Muscle layer of duodenum (tissue), 2 donors: Measurements from ENCODE around the gene PLXDC2.
"Not testable (repeated sequence)": the region's sequence is repeated elsewhere in the genome, so short reads cannot be mapped to it uniquely, and the experiment has no call there.

Source experiments
- H3K27ac ChIP-seq: one replicate; pipeline ENCODE4 v1.7.0; 2013; ENCODE audit warnings: mild to moderate bottlenecking, low read length
- H3K27me3 ChIP-seq: one replicate; pipeline ENCODE4 v1.7.0; 2013; ENCODE audit warnings: low read depth, mild to moderate bottlenecking, control low read depth, low read length
- H3K36me3 ChIP-seq, 2 donors: one replicate each; pipeline ENCODE4 v1.7.0; 2013; ENCODE audit warnings: low read length in 2 of 2, control low read depth in 1 of 2, mild to moderate bottlenecking in 1 of 2; ENCODE audit not compliant: insufficient read depth in 2 of 2, control insufficient read depth in 1 of 2
- H3K4me1 ChIP-seq, 2 donors: one replicate each; pipeline ENCODE4 v1.7.0; 2013; ENCODE audit warnings: low read length in 2 of 2, mild to moderate bottlenecking in 2 of 2, control low read depth in 1 of 2, moderate library complexity in 1 of 2; ENCODE audit not compliant: insufficient read depth in 2 of 2, control insufficient read depth in 1 of 2
- H3K4me3 ChIP-seq, 2 donors: one replicate each; pipeline ENCODE4 v1.7.0; 2013; ENCODE audit warnings: low read length in 2 of 2, low read depth in 1 of 2, mild to moderate bottlenecking in 1 of 2
- H3K9me3 ChIP-seq, 2 donors: one replicate each; pipeline ENCODE4 v1.7.0; 2013; ENCODE audit warnings: low read length in 2 of 2, control low read depth in 1 of 2, mild to moderate bottlenecking in 1 of 2; ENCODE audit not compliant: control insufficient read depth in 1 of 2
- donor health status: healthy.

The PLXDC2 gene

GRCh38 chr10:20180766-20181165, 364.5 kb downstream of the PLXDC2 start:
- no peaks in the 10 kb centered on the region for H3K4me1 ChIP-seq
- H3K27ac ChIP-seq = no peak overlapping the region
- H3K27me3 ChIP-seq = no peaks in the 10 kb centered on the region
- H3K9me3 ChIP-seq = no peaks in the 10 kb centered on the region
- H3K4me3 ChIP-seq = no peak overlapping the region
- peaks cover 4 to 8% of the 10 kb centered on the region in 2 donors for H3K36me3 ChIP-seq

GRCh38 chr10:20181434-20181833, 365.2 kb downstream of the PLXDC2 start:
- Histone ChIP-seq H3K9me3 (no peaks in the 10 kb centered on the region), H3K27ac (no peak overlapping the region), H3K4me3 (no peak overlapping the region)

GRCh38 chr10:20185116-20185515, 368.9 kb downstream of the PLXDC2 start:
- H3K4me1 ChIP-seq = no peaks in the 10 kb centered on the region
- H3K27me3 ChIP-seq = no peaks in the 10 kb centered on the region
- H3K4me3 ChIP-seq = no peak overlapping the region
- no peak overlapping the region for H3K27ac ChIP-seq
- peaks cover 0 to 3% of the 10 kb centered on the region in 2 donors for H3K36me3 ChIP-seq
- H3K9me3 ChIP-seq = no peaks in the 10 kb centered on the region

More at GRCh38 chr10:20181434-20181833, 365.2 kb downstream of the PLXDC2 start:
- Histone ChIP-seq H3K27me3 (no peaks in the 10 kb centered on the region), H3K36me3 (peaks cover 4 to 8% of the 10 kb centered on the region in 2 donors), H3K4me1 (no peaks in the 10 kb centered on the region)

- not testable (repeated sequence) for H3K4me1 ChIP-seq, H3K36me3 ChIP-seq, H3K4me3 ChIP-seq, H3K9me3 ChIP-seq, H3K27ac ChIP-seq, H3K27me3 ChIP-seq
Measured at GRCh38 chr10:20191392-20191791, 375.2 kb downstream of the PLXDC2 start.

- H3K4me1 ChIP-seq = no peaks in the 10 kb centered on the region
- H3K27ac ChIP-seq = no peak overlapping the region
- no peaks in the 10 kb centered on the region for H3K9me3 ChIP-seq
- H3K27me3 ChIP-seq = no peaks in the 10 kb centered on the region
- peaks cover 0 to under 1% of the 10 kb centered on the region in 2 donors for H3K36me3 ChIP-seq
- no peak overlapping the region for H3K4me3 ChIP-seq
Measured at GRCh38 chr10:20195076-20195475, 378.8 kb downstream of the PLXDC2 start.

- Histone ChIP-seq H3K27me3 (no peaks in the 10 kb centered on the region), H3K9me3 (no peaks in the 10 kb centered on the region), H3K4me3 (no peak overlapping the region), H3K4me1 (no peaks in the 10 kb centered on the region), H3K36me3 (no peaks in the 10 kb centered on the region), H3K27ac (no peak overlapping the region)
Measured at GRCh38 chr10:20200758-20201157, 384.5 kb downstream of the PLXDC2 start.

- Histone ChIP-seq H3K9me3 (no peaks in the 10 kb centered on the region), H3K4me1 (no peaks in the 10 kb centered on the region), H3K27ac (no peak overlapping the region), H3K4me3 (no peak overlapping the region), H3K27me3 (no peaks in the 10 kb centered on the region), H3K36me3 (no peaks in the 10 kb centered on the region)
Measured at GRCh38 chr10:20202337-20202736, 386.1 kb downstream of the PLXDC2 start.

GRCh38 chr10:20207653-20208052, 391.4 kb downstream of the PLXDC2 start:
- H3K27me3 ChIP-seq = no peaks in the 10 kb centered on the region
- peaks cover 4 to 8% of the 10 kb centered on the region in 2 donors for H3K36me3 ChIP-seq
- no peaks in the 10 kb centered on the region for H3K9me3 ChIP-seq
- H3K4me1 ChIP-seq = no peaks in the 10 kb centered on the region
- H3K4me3 ChIP-seq = no peak overlapping the region
- H3K27ac ChIP-seq = no peak overlapping the region

GRCh38 chr10:20209098-20209497, 392.9 kb downstream of the PLXDC2 start:
- H3K4me3 ChIP-seq, H3K4me1 ChIP-seq, H3K36me3 ChIP-seq, H3K27me3 ChIP-seq, H3K9me3 ChIP-seq, H3K27ac ChIP-seq: not testable (repeated sequence)

- Histone ChIP-seq H3K36me3 (peaks cover 4 to 14% of the 10 kb centered on the region in 2 donors), H3K27me3 (no peaks in the 10 kb centered on the region), H3K4me3 (no peak overlapping the region), H3K4me1 (peaks cover 0 to 5% of the 10 kb centered on the region in 2 donors), H3K27ac (no peak overlapping the region), H3K9me3 (no peaks in the 10 kb centered on the region)
Measured at GRCh38 chr10:20215547-20216152, 399.4 kb downstream of the PLXDC2 start.

GRCh38 chr10:20221356-20221755, 405.1 kb downstream of the PLXDC2 start:
- peaks cover 0 to 6% of the 10 kb centered on the region in 2 donors for H3K36me3 ChIP-seq
- no peak overlapping the region for H3K27ac ChIP-seq
- H3K4me3 ChIP-seq = no peak overlapping the region
- no peaks in the 10 kb centered on the region for H3K9me3 ChIP-seq
- H3K27me3 ChIP-seq = no peaks in the 10 kb centered on the region
- peaks cover 0 to 5% of the 10 kb centered on the region in 2 donors for H3K4me1 ChIP-seq

GRCh38 chr10:20228729-20229128, 412.5 kb downstream of the PLXDC2 start:
- H3K4me1 ChIP-seq = no peaks in the 10 kb centered on the region
- H3K27ac ChIP-seq = no peak overlapping the region
- H3K36me3 ChIP-seq = no peaks in the 10 kb centered on the region
- no peaks in the 10 kb centered on the region for H3K9me3 ChIP-seq
- H3K27me3 ChIP-seq = no peaks in the 10 kb centered on the region
- H3K4me3 ChIP-seq = no peak overlapping the region
